H1 (cell line): ENCODE measurements around the gene OR1I1.
"Not testable (repeated sequence)": the region's sequence is repeated elsewhere in the genome, so short reads cannot be mapped to it uniquely, and the experiment has no call there.

Source experiments
- CHD2 ChIP-seq: IDR thresholded peaks from 2 replicates; pipeline ENCODE4 v1.6.1; 2012; ENCODE audit warnings: low read length, improper control_type of control experiment
- EZH2 ChIP-seq: fragments of 200-600 bp; sonication (generic); IDR thresholded peaks from 2 replicates; pipeline ENCODE4 v1.7.1; 2012; ENCODE audit warnings: low read depth, mild to moderate bottlenecking, moderate library complexity, low read length, inconsistent platforms; ENCODE audit not compliant: severe bottlenecking
- HDAC2 ChIP-seq, 2 experiments: fragments of 300-600 bp in 1 of 2; sonication (generic) in 1 of 2; IDR thresholded peaks; 2 replicates each; pipeline ENCODE4 v1.6.1; 2011 to 2012; ENCODE audit warnings: low read depth in 2 of 2, low read length in 2 of 2, mild to moderate bottlenecking in 2 of 2, moderate library complexity in 2 of 2, borderline replicate concordance in 1 of 2, inconsistent platforms in 1 of 2
- JUND ChIP-seq: IDR thresholded peaks from 2 replicates; pipeline ENCODE4 v1.6.1; 2011; ENCODE audit warnings: mild to moderate bottlenecking, improper control_type of control experiment, low read length
- MAX ChIP-seq: IDR thresholded peaks from 2 replicates; pipeline ENCODE4 v1.6.1; 2012; ENCODE audit warnings: inconsistent platforms
- NANOG ChIP-seq: IDR thresholded peaks from 2 replicates; pipeline ENCODE4 v1.6.1; 2011; ENCODE audit warnings: low read length, low read depth, mild to moderate bottlenecking, inconsistent platforms; ENCODE audit not compliant: insufficient read depth, poor library complexity, severe bottlenecking
- NRF1 ChIP-seq: IDR thresholded peaks from 2 replicates; pipeline ENCODE4 v1.6.1; 2011; ENCODE audit warnings: mild to moderate bottlenecking, low read depth, low read length, improper control_type of control experiment
- POLR2AphosphoS5 ChIP-seq: IDR thresholded peaks from 2 replicates; pipeline ENCODE4 v1.6.1; 2011; ENCODE audit warnings: low read depth, low read length
- RAD21 ChIP-seq, 2 experiments: IDR thresholded peaks in 1 of 2; conservative IDR thresholded peaks in 1 of 2; 2 replicates each; pipeline ENCODE4 v1.6.1; 2011; ENCODE audit warnings: low read depth in 2 of 2, low read length in 2 of 2, improper control_type of control experiment in 1 of 2, inconsistent platforms in 1 of 2, mild to moderate bottlenecking in 1 of 2, moderate library complexity in 1 of 2
- RBBP5 ChIP-seq: IDR thresholded peaks from 2 replicates; pipeline ENCODE4 v1.7.1; 2012; ENCODE audit warnings: low read depth, mild to moderate bottlenecking, inconsistent platforms, low read length, moderate library complexity, borderline replicate concordance
- TF ChIP-seq, protein P1 (sequence below), 3 experiments: IDR thresholded peaks; 1 replicate in 2 of 3; 2 replicates in 1 of 3; pipeline versions ENCODE4 v1.5.1 to v1.6.1; 2011; ENCODE audit warnings: low read length in 3 of 3, mild to moderate bottlenecking in 3 of 3, inconsistent platforms in 2 of 3, low read depth in 1 of 3, moderate library complexity in 1 of 3; ENCODE audit not compliant: insufficient read depth in 1 of 3; ENCODE audit errors: control extremely low read depth in 1 of 3
- TF ChIP-seq, protein P2 (sequence below): fragments of 300-600 bp; sonication (generic); IDR thresholded peaks from 2 replicates; pipeline ENCODE4 v1.7.1; 2012; ENCODE audit warnings: low read length, moderate library complexity, mild to moderate bottlenecking, inconsistent platforms; ENCODE audit not compliant: insufficient replicate concordance

GRCh38 chr19:15097980-15098379 lies 16.0 kb downstream of the OR1I1 start:
- TF ChIP-seq EZH2; NRF1; JUND; RBBP5; HDAC2 (IDR thresholded peaks at IDR 0.05; ENCODE audit: borderline replicate concordance in 1 of 2, low read depth in 2 of 2, low read length in 2 of 2); POLR2AphosphoS5; MAX; NANOG; RAD21 (IDR thresholded peaks at IDR 0.05 in 1 of 2, conservative IDR thresholded peaks at IDR 0.05 in 1 of 2; ENCODE audit: low read depth in 2 of 2, low read length in 2 of 2); CHD2: not testable (repeated sequence)
- TF ChIP-seq, protein P1, sequence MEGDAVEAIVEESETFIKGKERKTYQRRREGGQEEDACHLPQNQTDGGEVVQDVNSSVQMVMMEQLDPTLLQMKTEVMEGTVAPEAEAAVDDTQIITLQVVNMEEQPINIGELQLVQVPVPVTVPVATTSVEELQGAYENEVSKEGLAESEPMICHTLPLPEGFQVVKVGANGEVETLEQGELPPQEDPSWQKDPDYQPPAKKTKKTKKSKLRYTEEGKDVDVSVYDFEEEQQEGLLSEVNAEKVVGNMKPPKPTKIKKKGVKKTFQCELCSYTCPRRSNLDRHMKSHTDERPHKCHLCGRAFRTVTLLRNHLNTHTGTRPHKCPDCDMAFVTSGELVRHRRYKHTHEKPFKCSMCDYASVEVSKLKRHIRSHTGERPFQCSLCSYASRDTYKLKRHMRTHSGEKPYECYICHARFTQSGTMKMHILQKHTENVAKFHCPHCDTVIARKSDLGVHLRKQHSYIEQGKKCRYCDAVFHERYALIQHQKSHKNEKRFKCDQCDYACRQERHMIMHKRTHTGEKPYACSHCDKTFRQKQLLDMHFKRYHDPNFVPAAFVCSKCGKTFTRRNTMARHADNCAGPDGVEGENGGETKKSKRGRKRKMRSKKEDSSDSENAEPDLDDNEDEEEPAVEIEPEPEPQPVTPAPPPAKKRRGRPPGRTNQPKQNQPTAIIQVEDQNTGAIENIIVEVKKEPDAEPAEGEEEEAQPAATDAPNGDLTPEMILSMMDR (IDR thresholded peaks at IDR 0.05; ENCODE audit: control extremely low read depth in 1 of 3, insufficient read depth in 1 of 3, low read depth in 1 of 3, low read length in 3 of 3), result not testable (repeated sequence)
- TF ChIP-seq, protein P2, sequence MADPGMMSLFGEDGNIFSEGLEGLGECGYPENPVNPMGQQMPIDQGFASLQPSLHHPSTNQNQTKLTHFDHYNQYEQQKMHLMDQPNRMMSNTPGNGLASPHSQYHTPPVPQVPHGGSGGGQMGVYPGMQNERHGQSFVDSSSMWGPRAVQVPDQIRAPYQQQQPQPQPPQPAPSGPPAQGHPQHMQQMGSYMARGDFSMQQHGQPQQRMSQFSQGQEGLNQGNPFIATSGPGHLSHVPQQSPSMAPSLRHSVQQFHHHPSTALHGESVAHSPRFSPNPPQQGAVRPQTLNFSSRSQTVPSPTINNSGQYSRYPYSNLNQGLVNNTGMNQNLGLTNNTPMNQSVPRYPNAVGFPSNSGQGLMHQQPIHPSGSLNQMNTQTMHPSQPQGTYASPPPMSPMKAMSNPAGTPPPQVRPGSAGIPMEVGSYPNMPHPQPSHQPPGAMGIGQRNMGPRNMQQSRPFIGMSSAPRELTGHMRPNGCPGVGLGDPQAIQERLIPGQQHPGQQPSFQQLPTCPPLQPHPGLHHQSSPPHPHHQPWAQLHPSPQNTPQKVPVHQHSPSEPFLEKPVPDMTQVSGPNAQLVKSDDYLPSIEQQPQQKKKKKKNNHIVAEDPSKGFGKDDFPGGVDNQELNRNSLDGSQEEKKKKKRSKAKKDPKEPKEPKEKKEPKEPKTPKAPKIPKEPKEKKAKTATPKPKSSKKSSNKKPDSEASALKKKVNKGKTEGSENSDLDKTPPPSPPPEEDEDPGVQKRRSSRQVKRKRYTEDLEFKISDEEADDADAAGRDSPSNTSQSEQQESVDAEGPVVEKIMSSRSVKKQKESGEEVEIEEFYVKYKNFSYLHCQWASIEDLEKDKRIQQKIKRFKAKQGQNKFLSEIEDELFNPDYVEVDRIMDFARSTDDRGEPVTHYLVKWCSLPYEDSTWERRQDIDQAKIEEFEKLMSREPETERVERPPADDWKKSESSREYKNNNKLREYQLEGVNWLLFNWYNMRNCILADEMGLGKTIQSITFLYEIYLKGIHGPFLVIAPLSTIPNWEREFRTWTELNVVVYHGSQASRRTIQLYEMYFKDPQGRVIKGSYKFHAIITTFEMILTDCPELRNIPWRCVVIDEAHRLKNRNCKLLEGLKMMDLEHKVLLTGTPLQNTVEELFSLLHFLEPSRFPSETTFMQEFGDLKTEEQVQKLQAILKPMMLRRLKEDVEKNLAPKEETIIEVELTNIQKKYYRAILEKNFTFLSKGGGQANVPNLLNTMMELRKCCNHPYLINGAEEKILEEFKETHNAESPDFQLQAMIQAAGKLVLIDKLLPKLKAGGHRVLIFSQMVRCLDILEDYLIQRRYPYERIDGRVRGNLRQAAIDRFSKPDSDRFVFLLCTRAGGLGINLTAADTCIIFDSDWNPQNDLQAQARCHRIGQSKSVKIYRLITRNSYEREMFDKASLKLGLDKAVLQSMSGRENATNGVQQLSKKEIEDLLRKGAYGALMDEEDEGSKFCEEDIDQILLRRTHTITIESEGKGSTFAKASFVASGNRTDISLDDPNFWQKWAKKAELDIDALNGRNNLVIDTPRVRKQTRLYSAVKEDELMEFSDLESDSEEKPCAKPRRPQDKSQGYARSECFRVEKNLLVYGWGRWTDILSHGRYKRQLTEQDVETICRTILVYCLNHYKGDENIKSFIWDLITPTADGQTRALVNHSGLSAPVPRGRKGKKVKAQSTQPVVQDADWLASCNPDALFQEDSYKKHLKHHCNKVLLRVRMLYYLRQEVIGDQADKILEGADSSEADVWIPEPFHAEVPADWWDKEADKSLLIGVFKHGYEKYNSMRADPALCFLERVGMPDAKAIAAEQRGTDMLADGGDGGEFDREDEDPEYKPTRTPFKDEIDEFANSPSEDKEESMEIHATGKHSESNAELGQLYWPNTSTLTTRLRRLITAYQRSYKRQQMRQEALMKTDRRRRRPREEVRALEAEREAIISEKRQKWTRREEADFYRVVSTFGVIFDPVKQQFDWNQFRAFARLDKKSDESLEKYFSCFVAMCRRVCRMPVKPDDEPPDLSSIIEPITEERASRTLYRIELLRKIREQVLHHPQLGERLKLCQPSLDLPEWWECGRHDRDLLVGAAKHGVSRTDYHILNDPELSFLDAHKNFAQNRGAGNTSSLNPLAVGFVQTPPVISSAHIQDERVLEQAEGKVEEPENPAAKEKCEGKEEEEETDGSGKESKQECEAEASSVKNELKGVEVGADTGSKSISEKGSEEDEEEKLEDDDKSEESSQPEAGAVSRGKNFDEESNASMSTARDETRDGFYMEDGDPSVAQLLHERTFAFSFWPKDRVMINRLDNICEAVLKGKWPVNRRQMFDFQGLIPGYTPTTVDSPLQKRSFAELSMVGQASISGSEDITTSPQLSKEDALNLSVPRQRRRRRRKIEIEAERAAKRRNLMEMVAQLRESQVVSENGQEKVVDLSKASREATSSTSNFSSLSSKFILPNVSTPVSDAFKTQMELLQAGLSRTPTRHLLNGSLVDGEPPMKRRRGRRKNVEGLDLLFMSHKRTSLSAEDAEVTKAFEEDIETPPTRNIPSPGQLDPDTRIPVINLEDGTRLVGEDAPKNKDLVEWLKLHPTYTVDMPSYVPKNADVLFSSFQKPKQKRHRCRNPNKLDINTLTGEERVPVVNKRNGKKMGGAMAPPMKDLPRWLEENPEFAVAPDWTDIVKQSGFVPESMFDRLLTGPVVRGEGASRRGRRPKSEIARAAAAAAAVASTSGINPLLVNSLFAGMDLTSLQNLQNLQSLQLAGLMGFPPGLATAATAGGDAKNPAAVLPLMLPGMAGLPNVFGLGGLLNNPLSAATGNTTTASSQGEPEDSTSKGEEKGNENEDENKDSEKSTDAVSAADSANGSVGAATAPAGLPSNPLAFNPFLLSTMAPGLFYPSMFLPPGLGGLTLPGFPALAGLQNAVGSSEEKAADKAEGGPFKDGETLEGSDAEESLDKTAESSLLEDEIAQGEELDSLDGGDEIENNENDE, result not testable (repeated sequence)
